ENCODE results near the gene RAI1.

Gene RAI1

DNA sequence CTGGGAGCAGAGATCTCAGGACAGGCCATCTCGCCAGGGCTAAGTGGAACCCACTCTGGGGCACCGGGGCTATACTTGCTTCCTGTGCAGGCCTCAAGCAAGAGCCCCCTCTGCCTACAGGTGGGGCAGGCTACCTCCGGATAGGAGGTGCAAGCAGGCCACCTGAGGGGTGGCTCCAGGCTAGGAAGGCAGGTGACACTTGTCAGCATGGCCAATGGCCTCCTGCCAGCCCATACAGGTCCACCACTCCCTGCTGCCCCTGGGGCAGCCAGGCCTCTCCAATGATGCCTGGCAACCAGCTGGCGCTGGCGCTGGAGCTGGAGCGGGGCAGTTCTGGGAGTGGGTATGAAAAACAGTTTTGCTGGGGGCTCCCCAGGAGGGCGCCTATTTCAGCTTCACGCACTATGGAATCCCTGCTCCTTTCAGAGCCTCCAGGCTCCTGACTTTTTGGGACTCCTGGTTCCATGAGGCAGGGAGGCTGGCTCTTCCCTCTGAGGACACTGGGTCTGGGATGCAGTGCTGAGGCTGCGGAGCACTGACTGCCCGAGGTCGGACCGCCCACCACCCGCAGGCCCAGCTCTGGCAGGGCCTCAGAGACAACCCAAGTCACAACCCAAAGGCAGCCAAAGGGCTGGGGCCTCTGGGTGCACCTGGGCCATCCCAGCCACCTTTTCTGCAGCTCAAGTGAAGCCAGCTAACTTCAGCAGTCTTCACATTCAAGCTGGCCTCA lies 164.0 kb downstream of the RAI1 start:
- TF ChIP-seq, protein P1, sequence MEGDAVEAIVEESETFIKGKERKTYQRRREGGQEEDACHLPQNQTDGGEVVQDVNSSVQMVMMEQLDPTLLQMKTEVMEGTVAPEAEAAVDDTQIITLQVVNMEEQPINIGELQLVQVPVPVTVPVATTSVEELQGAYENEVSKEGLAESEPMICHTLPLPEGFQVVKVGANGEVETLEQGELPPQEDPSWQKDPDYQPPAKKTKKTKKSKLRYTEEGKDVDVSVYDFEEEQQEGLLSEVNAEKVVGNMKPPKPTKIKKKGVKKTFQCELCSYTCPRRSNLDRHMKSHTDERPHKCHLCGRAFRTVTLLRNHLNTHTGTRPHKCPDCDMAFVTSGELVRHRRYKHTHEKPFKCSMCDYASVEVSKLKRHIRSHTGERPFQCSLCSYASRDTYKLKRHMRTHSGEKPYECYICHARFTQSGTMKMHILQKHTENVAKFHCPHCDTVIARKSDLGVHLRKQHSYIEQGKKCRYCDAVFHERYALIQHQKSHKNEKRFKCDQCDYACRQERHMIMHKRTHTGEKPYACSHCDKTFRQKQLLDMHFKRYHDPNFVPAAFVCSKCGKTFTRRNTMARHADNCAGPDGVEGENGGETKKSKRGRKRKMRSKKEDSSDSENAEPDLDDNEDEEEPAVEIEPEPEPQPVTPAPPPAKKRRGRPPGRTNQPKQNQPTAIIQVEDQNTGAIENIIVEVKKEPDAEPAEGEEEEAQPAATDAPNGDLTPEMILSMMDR (IDR thresholded peaks at IDR 0.05; ENCODE audit: control insufficient read depth, extremely low read depth, insufficient read depth): no peak
- no peak for DNase-seq (ENCODE audit: low read depth)
- no peak overlapping the region for H3K4me3 ChIP-seq (ENCODE audit: low read depth, low read length)

DNA sequence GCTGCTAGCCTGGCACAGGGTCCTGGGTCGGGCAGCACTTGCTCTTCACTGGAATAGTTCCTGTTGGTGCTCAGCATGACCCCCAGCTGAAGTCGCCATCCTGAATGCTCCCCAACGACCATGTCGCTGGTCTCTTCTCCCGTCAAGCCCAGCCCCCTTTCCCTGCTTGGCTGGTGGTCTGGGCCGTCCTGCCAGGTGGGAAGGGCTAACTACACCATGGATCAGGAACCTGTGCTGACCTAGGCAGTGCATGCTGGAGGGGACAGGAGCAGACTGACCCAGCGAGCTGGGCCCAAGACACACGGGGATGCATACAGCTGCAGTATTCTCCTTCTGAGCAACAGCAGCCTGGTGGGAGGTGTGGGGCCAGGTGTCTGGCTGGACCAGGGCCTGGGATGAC lies 164.7 kb downstream of the RAI1 start:
- no peak for DNase-seq (ENCODE audit: low read depth)
- H3K4me3 ChIP-seq (ENCODE audit: low read depth, low read length): no peak overlapping the region
- TF ChIP-seq, protein P1 (IDR thresholded peaks at IDR 0.05; ENCODE audit: control insufficient read depth, extremely low read depth, insufficient read depth): no peak

DNA sequence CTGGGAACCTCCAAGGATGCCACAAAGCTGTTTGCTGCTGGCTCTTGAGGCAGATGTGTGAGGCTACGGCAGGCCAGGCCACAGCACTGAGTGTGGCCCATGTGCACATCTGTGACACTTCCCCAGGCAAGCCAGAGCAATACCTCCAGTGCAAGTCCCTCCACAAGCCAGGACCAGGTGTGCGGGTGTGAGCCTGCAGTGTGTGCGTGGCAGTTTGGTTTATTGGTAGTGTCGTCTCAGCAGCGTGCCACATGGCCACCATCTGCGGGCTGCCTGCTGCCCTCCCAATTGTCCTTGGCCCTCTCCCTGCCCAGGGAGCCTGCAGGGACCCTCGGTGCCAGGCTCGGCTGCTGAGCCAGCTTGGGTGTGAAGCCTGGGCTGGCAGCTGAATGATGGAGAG lies 165.4 kb downstream of the RAI1 start:
- DNase-seq (ENCODE audit: low read depth): no peak
- H3K4me3 ChIP-seq (ENCODE audit: low read depth, low read length): no peak overlapping the region
- TF ChIP-seq, protein P1 (IDR thresholded peaks at IDR 0.05; ENCODE audit: control insufficient read depth, extremely low read depth, insufficient read depth): no peak

DNA sequence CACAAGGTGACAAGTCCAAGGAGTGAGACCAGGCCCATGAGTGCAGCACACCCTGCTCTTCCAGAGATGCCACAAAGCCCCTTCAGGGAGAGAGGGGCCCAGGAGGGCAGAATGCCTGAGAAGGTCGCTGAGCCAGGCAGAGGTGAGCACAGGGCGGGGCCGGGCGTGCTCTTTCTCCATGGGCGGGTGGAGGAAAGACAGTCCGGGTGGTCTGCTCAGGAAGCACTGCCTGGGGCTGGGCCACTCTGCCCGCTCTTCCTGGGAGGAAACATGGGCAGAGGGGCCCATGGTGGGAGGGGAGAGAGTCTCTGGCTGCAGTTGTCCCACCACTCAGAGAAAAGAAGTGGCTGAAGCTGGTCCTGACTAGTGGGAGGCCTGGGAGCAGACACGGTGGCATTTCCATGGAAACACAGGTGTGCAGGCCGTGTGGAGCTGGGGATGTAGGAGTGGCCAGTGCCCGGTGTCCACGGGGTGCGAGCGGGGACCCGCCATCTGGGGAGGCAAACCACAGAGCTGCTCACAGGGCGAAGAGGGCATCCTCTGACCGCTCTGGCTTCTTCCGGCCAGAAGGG lies 165.9 kb downstream of the RAI1 start:
- DNase-seq (ENCODE audit: low read depth): no peak
- TF ChIP-seq, protein P1 (IDR thresholded peaks at IDR 0.05; ENCODE audit: control insufficient read depth, extremely low read depth, insufficient read depth): no peak
- no peak overlapping the region for H3K4me3 ChIP-seq (ENCODE audit: low read depth, low read length)

DNA sequence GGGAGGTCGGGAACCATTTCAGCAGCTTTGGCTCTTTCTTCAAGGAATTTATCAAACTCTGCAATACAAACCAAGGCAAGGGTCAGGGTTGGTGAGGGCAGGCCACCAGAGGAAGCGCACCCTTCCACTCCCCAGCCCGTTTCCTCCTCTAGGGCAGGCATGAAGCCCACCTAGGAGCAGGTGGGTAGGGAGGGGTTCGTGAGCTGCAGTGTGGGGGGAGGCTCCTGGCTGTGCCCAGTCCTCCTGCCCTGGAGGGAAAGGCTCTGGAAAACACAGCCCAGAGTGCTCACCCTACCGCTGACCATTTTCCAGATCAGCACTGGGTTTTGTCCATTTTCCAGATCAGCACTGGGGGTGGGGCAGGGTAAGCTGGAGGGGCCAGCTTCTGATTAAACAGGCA lies 166.5 kb downstream of the RAI1 start:
- no peak for DNase-seq (ENCODE audit: low read depth)
- TF ChIP-seq, protein P1 (IDR thresholded peaks at IDR 0.05; ENCODE audit: control insufficient read depth, extremely low read depth, insufficient read depth): no peak
- no peak overlapping the region for H3K4me3 ChIP-seq (ENCODE audit: low read depth, low read length)

DNA sequence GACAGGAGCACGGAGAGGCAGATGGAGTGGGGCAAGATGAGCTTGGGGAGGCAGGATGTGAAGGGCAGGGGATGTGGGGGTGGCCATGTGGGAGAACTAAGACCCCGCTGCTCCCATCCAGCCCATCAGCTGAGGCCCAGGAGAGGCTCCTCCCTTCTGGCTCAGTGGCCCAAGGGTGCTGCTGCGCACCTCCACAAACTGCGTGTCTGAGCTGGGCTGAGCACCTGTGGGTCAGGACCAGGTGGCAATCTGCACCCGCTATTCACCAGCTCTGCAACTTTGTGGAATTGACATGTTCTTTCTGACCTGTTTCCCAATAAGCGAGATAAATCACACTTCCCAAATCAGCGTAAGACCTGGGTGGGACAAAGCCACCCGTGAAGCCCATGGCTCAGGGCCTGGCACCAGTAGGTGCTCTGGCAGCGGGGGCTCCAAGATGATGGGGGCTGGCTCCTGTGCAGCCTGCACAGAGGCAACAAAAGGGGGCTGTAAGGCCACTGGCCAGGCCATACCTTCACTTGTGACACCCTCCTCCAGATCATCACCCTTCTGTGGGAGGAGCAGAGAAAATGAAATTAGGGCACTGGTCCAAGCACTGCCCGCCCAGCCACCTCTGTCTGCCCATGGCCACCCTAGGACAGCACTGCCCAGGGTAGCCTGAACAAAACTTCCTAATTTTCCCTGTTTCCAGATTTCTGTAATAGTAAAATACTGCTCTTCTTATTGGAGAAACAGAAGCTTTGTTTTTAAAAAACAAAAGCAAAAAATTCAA lies 167.2 kb downstream of the RAI1 start:
- TF ChIP-seq, protein P1 (IDR thresholded peaks at IDR 0.05; ENCODE audit: control insufficient read depth, extremely low read depth, insufficient read depth): no peak

More for the DNA sequence above, 167.2 kb downstream of the RAI1 start:
- DNase-seq (ENCODE audit: low read depth): no peak
- H3K4me3 ChIP-seq (ENCODE audit: low read depth, low read length): no peak overlapping the region
